GM12878 (cell line): ENCODE data around the gene STRIP2. TPM values are rescaled to one million over a fixed set of nuclear protein-coding genes. Genes with fewer than 3 reads are reported as not detected.

Experiments used
- ATAC-seq: fragments of 200-7000 bp; cut with Tn5 transposase; 3 replicates; pipeline ENCODE4 v1.9.1; 2020; ENCODE audit warnings: mild to moderate bottlenecking, moderate library complexity
- BruUV-seq: library from RNA; stranded (reverse); fragments of 400-500 nt; replicated peaks from 2 replicates; lab custom pipeline; 2021; lab: Mats Ljungman, UMichigan
- CTCF ChIA-PET: fragments of 300-600 bp; sonication (Branson Sonifier 250); formaldehyde crosslinking; extraction: SDS; loops from one replicate; lab custom pipeline; 2021; ENCODE audit warnings: inconsistent platforms; lab: Yijun Ruan, JAX
- POLR2A ChIA-PET: fragments of 350-600 bp; formaldehyde crosslinking; extraction: SDS; loops from one replicate; lab custom pipeline; 2021; ENCODE audit warnings: inconsistent platforms; lab: Charles Lee
- RAD21 ChIA-PET: fragments of 300-600 bp; sonication (Branson Sonifier 250); formaldehyde crosslinking; loops from one replicate; lab custom pipeline; 2023; ENCODE audit warnings: antibody characterized with exemption; ENCODE audit not compliant: unreplicated experiment; lab: Charles Lee
- SMC1A ChIA-PET: fragments of 300-600 bp; sonication (Branson Sonifier 250); formaldehyde crosslinking; loops from one replicate; lab custom pipeline; 2023; ENCODE audit not compliant: unreplicated experiment, uncharacterized antibody; lab: Charles Lee
- DNase-seq: peaks from one replicate; pipeline ENCODE4 v3.0.0-alpha.2; 2011; ENCODE audit warnings: low read depth, low spot score
- FAIRE-seq: peaks from 3 replicates; lab custom pipeline; 2011; peaks lifted over from hg19 to GRCh38; lab: Jason Lieb, UNC
- H2AFZ ChIP-seq: 2 replicates; pipeline ENCODE4 v1.6.0; 2011; ENCODE audit warnings: low read depth, low read length, control low read depth; ENCODE audit not compliant: control insufficient read depth
- H3K27ac ChIP-seq: 2 replicates; pipeline ENCODE4 v1.5.1; 2011; ENCODE audit warnings: control low read depth; ENCODE audit not compliant: control insufficient read depth, insufficient read depth
- H3K27me3 ChIP-seq, 2 experiments: replicated peaks in 1 of 2; 2 replicates each; pipeline versions ENCODE4 v1.6.0 to v1.6.1; 2011; ENCODE audit warnings: low read length in 1 of 2; ENCODE audit not compliant: control insufficient read depth in 2 of 2, insufficient read depth in 2 of 2
- H3K36me3 ChIP-seq, 2 experiments: 2 replicates each; pipeline ENCODE4 v1.5.1; 2011; ENCODE audit warnings: low read length in 1 of 2; ENCODE audit not compliant: control insufficient read depth in 2 of 2, insufficient read depth in 2 of 2
- H3K4me1 ChIP-seq: 2 replicates; pipeline ENCODE4 v1.6.1; 2011; ENCODE audit warnings: mild to moderate bottlenecking, low read length, moderate library complexity, mixed read lengths; ENCODE audit not compliant: control insufficient read depth, insufficient read depth
- H3K4me2 ChIP-seq: 2 replicates; pipeline ENCODE4 v1.6.0; 2011; ENCODE audit warnings: control low read depth; ENCODE audit not compliant: control insufficient read depth, insufficient read depth
- H3K4me3 ChIP-seq: fragments of 200-600 bp; sonication (generic); 2 replicates; pipeline ENCODE4 v1.5.1; 2016
- H3K79me2 ChIP-seq: 2 replicates; pipeline ENCODE4 v1.6.0; 2011; ENCODE audit warnings: low read length; ENCODE audit not compliant: control insufficient read depth, insufficient read depth
- H3K9ac ChIP-seq: 2 replicates; pipeline ENCODE4 v1.8.0; 2011; ENCODE audit warnings: low read length, control low read depth, mixed read lengths; ENCODE audit not compliant: control insufficient read depth, insufficient read depth
- H3K9me3 ChIP-seq: replicated peaks from 3 replicates; pipeline ENCODE4 v1.5.1; 2011; ENCODE audit warnings: mild to moderate bottlenecking, low read length; ENCODE audit not compliant: control insufficient read depth, insufficient read depth
- H4K20me1 ChIP-seq: 2 replicates; pipeline ENCODE4 v1.6.0; 2011; ENCODE audit not compliant: control insufficient read depth, insufficient read depth
- ATF2 ChIP-seq: IDR thresholded peaks from 2 replicates; pipeline ENCODE4 v1.6.1; 2012; ENCODE audit warnings: low read length, inconsistent platforms
- CREM ChIP-seq: IDR thresholded peaks from 2 replicates; pipeline ENCODE4 v1.6.1; 2014; ENCODE audit warnings: antibody characterized with exemption, low read depth
- DPF2 ChIP-seq: fragments of 450-650 bp; IDR thresholded peaks from 2 replicates; pipeline ENCODE4 v1.6.1; 2017; ENCODE audit warnings: mild to moderate bottlenecking
- MAX ChIP-seq: IDR thresholded peaks from 2 replicates; pipeline ENCODE4 v1.6.1; 2012; ENCODE audit warnings: low read depth, low read length, improper control_type of control experiment
- NR2C2 ChIP-seq: IDR thresholded peaks from 2 replicates; pipeline ENCODE4 v1.6.1; 2011; ENCODE audit warnings: borderline replicate concordance, low read depth; ENCODE audit not compliant: control insufficient read depth, insufficient read length
- POU2F2 ChIP-seq: IDR thresholded peaks from 3 replicates; pipeline ENCODE4 v1.6.1; 2011; ENCODE audit warnings: low read depth, mild to moderate bottlenecking, low read length, borderline replicate concordance
- SIN3A ChIP-seq: IDR thresholded peaks from 2 replicates; pipeline ENCODE4 v1.6.1; 2012; ENCODE audit warnings: low read depth, low read length, improper control_type of control experiment
- SMC3 ChIP-seq: IDR thresholded peaks from 2 replicates; pipeline ENCODE4 v1.6.1; 2011; ENCODE audit warnings: low read length, improper control_type of control experiment, borderline replicate concordance
- SUPT20H ChIP-seq: IDR thresholded peaks from 2 replicates; pipeline ENCODE4 v1.6.1; 2011; ENCODE audit warnings: low read depth, mild to moderate bottlenecking, low read length, moderate library complexity, borderline replicate concordance; ENCODE audit not compliant: control insufficient read depth
- TBL1XR1 ChIP-seq: IDR thresholded peaks from 2 replicates; pipeline ENCODE4 v1.6.1; 2012; ENCODE audit warnings: low read depth, low read length, improper control_type of control experiment
- ZBTB11 ChIP-seq: fragments of 450-650 bp; formaldehyde crosslinking; IDR thresholded peaks from 2 replicates; pipeline ENCODE4 v1.5.0; 2022; ENCODE audit warnings: mild to moderate bottlenecking, missing genetic modification characterization
- ZNF274 ChIP-seq: IDR thresholded peaks from one replicate; pipeline ENCODE4 v1.8.0; 2011; ENCODE audit not compliant: insufficient read length, insufficient read depth
- WGBS: methylation state at CpG from one replicate; pipeline ENCODE4 v1.1.6; 2016; ENCODE audit warnings: low lambda C conversion rate; ENCODE audit not compliant: insufficient replicate concordance, insufficient coverage; ENCODE audit errors: missing lambda C conversion rate; 5-methylcytosine and 5-hydroxymethylcytosine counted together
- in situ Hi-C: fragments of 300-500 bp; cut with MboI; formaldehyde crosslinking; loops from 9 replicates; pipeline ENCODE4 v1.14.3; 2018; ENCODE audit warnings: mixed read lengths
- intact Hi-C: fragments of 100-400 bp; cut with micrococcal nuclease; formaldehyde crosslinking; loops from one replicate; pipeline ENCODE4 v1.14.2; 2022; ENCODE audit not compliant: unreplicated experiment
- polyA plus RNA-seq, 11 experiments: library from polyadenylated mRNA; depleted of rRNA in 4 of 11; unstranded in 6 of 11; stranded (reverse) in 5 of 11; fragments of >200 nt; fragmentation: Nextera tagmentation in 4 of 11; fragmentation: Illumina TruSeq in 1 of 11; extraction: Ambion mirVana in 4 of 11; extraction: Trizol in 1 of 11; gene quantifications; 1 replicate in 1 of 11; 2 replicates in 10 of 11; pipeline versions ENCODE4 v1.2.1 to v1.2.3, GENCODE V29; 2011 to 2016; ENCODE audit warnings: inconsistent platforms in 2 of 11, missing spikeins in 2 of 11, low read depth in 1 of 11
- total RNA-seq, 4 experiments: library from RNA; depleted of rRNA in 3 of 4; stranded (reverse); fragments of >200 nt in 3 of 4; fragmentation: Illumina TruSeq in 1 of 4; extraction: Trizol in 1 of 4; gene quantifications; 2 replicates each; pipeline versions ENCODE4 v1.2.1 to v1.2.3, GENCODE V29; 2013 to 2021
- TF ChIP-seq, protein P1 (sequence below): IDR thresholded peaks from 2 replicates; pipeline ENCODE4 v1.6.1; 2011; ENCODE audit warnings: borderline replicate concordance, low read depth, mild to moderate bottlenecking, moderate library complexity, low read length; ENCODE audit not compliant: insufficient read depth, poor library complexity, severe bottlenecking
- TF ChIP-seq, protein P2 (sequence below): IDR thresholded peaks from 2 replicates; pipeline ENCODE4 v1.6.1; 2011; ENCODE audit warnings: low read depth, mild to moderate bottlenecking, low read length, moderate library complexity, borderline replicate concordance; ENCODE audit errors: extremely low read depth
- TF ChIP-seq, protein P3 (sequence below): fragments of 450-650 bp; IDR thresholded peaks from 2 replicates; pipeline ENCODE4 v1.6.1; 2017; ENCODE audit warnings: mild to moderate bottlenecking

STRIP2 gene
- total and polyA plus RNA-seq, 10 of the 15 experiments (the other 5 are each of a cell fraction or from before 2014, with no cell fraction given) = 0.48 to 5.8 (median 1.8) TPM

DNA sequence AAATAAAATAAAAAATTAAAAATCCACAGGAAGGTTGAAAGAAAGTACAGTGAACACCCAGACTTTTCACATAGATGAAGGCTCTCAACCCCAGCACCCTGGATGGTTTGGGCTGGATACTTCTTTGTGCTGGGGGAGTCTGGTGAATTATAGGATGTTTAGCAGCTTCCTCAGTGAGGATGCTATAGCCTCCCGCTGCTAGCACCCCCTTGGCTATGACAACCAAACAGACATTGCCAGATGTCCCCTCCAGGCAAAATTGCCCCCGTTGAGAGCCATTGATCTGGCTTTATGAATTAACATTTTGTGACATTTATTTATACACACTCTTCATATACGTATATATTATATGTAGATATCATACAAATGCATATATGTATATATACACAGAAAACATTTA lies 89.7 kb downstream of the STRIP2 start:
- ChIA-PET POLR2A (no interaction called here), CTCF (interaction anchor here (0.8 kb wide), 1 partner anchor 11 kb away, joined by 3 read pairs; no protein-coding TSS in a partner anchor), RAD21 (no interaction called here), SMC1A (no interaction called here)
- ATAC-seq (no peak), DNase-seq (no peak), FAIRE-seq (no peak)
- H3K9me3 ChIP-seq = no peaks in the 10 kb centered on the region
- H3K79me2 ChIP-seq = no peaks in the 10 kb centered on the region
- H3K4me2 ChIP-seq = no peak overlapping the region
- no peaks in the 10 kb centered on the region for H4K20me1 ChIP-seq
- H3K27me3 ChIP-seq = no peaks in the 10 kb centered on the region; a peak in 1 of 4 replicates
- 45% methylated on average over 3 of the region's 3 CpGs for WGBS
- no peak overlapping the region for H3K9ac ChIP-seq
- no peak overlapping the region for H3K4me3 ChIP-seq
- H3K27ac ChIP-seq = no peak overlapping the region
- H3K4me1 ChIP-seq = no peaks in the 10 kb centered on the region
- no peaks in the 10 kb centered on the region for H3K36me3 ChIP-seq
- H2AFZ ChIP-seq = no peak overlapping the region
- in situ Hi-C loops (no loop called here), intact Hi-C loops (no loop called here)
- BruUV-seq = no TSS peak
- TF ChIP-seq ATF2 (no peak), SMC3 (no peak), MAX (no peak), POU2F2 (no peak), DPF2 (no peak), TBL1XR1 (no peak), NR2C2 (no peak), ZNF274 (no peak), CREM (no peak), SUPT20H (no peak), ZBTB11 (CRISPR knock-in tag) (no peak), SIN3A (no peak)
- TF ChIP-seq, protein P1, sequence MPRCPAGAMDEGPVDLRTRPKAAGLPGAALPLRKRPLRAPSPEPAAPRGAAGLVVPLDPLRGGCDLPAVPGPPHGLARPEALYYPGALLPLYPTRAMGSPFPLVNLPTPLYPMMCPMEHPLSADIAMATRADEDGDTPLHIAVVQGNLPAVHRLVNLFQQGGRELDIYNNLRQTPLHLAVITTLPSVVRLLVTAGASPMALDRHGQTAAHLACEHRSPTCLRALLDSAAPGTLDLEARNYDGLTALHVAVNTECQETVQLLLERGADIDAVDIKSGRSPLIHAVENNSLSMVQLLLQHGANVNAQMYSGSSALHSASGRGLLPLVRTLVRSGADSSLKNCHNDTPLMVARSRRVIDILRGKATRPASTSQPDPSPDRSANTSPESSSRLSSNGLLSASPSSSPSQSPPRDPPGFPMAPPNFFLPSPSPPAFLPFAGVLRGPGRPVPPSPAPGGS = no peak
- TF ChIP-seq, protein P2, sequence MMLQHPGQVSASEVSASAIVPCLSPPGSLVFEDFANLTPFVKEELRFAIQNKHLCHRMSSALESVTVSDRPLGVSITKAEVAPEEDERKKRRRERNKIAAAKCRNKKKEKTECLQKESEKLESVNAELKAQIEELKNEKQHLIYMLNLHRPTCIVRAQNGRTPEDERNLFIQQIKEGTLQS = no peak
- TF ChIP-seq, protein P3, sequence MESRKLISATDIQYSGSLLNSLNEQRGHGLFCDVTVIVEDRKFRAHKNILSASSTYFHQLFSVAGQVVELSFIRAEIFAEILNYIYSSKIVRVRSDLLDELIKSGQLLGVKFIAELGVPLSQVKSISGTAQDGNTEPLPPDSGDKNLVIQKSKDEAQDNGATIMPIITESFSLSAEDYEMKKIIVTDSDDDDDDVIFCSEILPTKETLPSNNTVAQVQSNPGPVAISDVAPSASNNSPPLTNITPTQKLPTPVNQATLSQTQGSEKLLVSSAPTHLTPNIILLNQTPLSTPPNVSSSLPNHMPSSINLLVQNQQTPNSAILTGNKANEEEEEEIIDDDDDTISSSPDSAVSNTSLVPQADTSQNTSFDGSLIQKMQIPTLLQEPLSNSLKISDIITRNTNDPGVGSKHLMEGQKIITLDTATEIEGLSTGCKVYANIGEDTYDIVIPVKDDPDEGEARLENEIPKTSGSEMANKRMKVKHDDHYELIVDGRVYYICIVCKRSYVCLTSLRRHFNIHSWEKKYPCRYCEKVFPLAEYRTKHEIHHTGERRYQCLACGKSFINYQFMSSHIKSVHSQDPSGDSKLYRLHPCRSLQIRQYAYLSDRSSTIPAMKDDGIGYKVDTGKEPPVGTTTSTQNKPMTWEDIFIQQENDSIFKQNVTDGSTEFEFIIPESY = no peak
